Liver (tissue), 9 donors: ENCODE results near the gene GLRX3. TPM values are rescaled to one million over a fixed set of nuclear protein-coding genes. Genes with fewer than 3 reads are reported as not detected.

Experiments
- DNase-seq: peaks from one replicate; pipeline ENCODE4 v3.0.0-alpha.2; 2017; ENCODE audit warnings: low spot score
- H3K27ac ChIP-seq, 2 donors: one replicate each; pipeline ENCODE4 v1.7.0; 2013; ENCODE audit warnings: inconsistent platforms in 2 of 2, low read length in 2 of 2, control low read depth in 1 of 2, low read depth in 1 of 2, mild to moderate bottlenecking in 1 of 2
- H3K27me3 ChIP-seq, 4 donors: one replicate each; pipeline versions ENCODE4 v1.6.1 to v1.7.0; 2013; ENCODE audit warnings: low read length in 3 of 4, inconsistent platforms in 1 of 4, mild to moderate bottlenecking in 1 of 4, moderate library complexity in 1 of 4; ENCODE audit not compliant: control insufficient read depth in 4 of 4, insufficient read depth in 4 of 4
- H3K36me3 ChIP-seq, 4 donors: one replicate each; pipeline versions ENCODE4 v1.6.1 to v1.7.0; 2013; ENCODE audit warnings: low read length in 3 of 4, mild to moderate bottlenecking in 3 of 4, low read depth in 1 of 4, moderate library complexity in 1 of 4; ENCODE audit not compliant: control insufficient read depth in 4 of 4, insufficient read depth in 3 of 4
- H3K4me1 ChIP-seq, 4 donors: one replicate each; pipeline versions ENCODE4 v1.6.1 to v1.7.0; 2013; ENCODE audit warnings: low read length in 3 of 4, mild to moderate bottlenecking in 3 of 4, moderate library complexity in 1 of 4; ENCODE audit not compliant: control insufficient read depth in 4 of 4, insufficient read depth in 4 of 4
- H3K4me3 ChIP-seq, 3 donors: one replicate each; pipeline versions ENCODE4 v1.6.1 to v1.7.0; 2013; ENCODE audit warnings: low read length in 3 of 3, control low read depth in 1 of 3, low read depth in 1 of 3, mild to moderate bottlenecking in 1 of 3
- H3K9ac ChIP-seq, 2 donors: one replicate each; pipeline ENCODE4 v1.7.0; 2013; ENCODE audit warnings: low read length in 2 of 2, mild to moderate bottlenecking in 2 of 2, moderate library complexity in 2 of 2, control low read depth in 1 of 2, low read depth in 1 of 2
- H3K9me3 ChIP-seq, 4 donors: one replicate each; pipeline versions ENCODE4 v1.6.1 to v1.7.0; 2013; ENCODE audit warnings: low read length in 3 of 4; ENCODE audit not compliant: control insufficient read depth in 4 of 4
- ATF3 ChIP-seq: IDR thresholded peaks from 2 replicates; pipeline ENCODE4 v1.6.1; 2016; ENCODE audit warnings: antibody characterized with exemption
- CTCF ChIP-seq: fragments of 150-350 bp; IDR thresholded peaks from 2 replicates; pipeline ENCODE4 v1.5.1; 2017; ENCODE audit warnings: improper control_type of control experiment, low read depth, low read length; ENCODE audit not compliant: missing input control
- EGR1 ChIP-seq, 2 donors: IDR thresholded peaks; 2 replicates each; pipeline ENCODE4 v1.6.1; 2016 to 2018; ENCODE audit warnings: antibody characterized with exemption in 2 of 2, low read depth in 2 of 2
- FOXA2 ChIP-seq: IDR thresholded peaks from 2 replicates; pipeline ENCODE4 v1.6.1; 2016; ENCODE audit warnings: antibody characterized with exemption
- GABPA ChIP-seq, 2 donors: IDR thresholded peaks in 1 of 2; conservative IDR thresholded peaks in 1 of 2; 2 replicates each; pipeline ENCODE4 v1.6.1; 2016; ENCODE audit warnings: antibody characterized with exemption in 2 of 2, mild to moderate bottlenecking in 1 of 2, moderate library complexity in 1 of 2
- HNF4A ChIP-seq, 2 donors: conservative IDR thresholded peaks; 2 replicates each; pipeline ENCODE4 v1.6.1; 2016; ENCODE audit warnings: antibody characterized with exemption in 2 of 2, mild to moderate bottlenecking in 2 of 2
- JUND ChIP-seq, 2 donors: IDR thresholded peaks; 2 replicates each; pipeline ENCODE4 v1.6.1; 2016; ENCODE audit warnings: antibody characterized with exemption in 2 of 2
- MAX ChIP-seq: IDR thresholded peaks from 2 replicates; pipeline ENCODE4 v1.6.1; 2016; ENCODE audit warnings: antibody characterized with exemption
- NR2F2 ChIP-seq: IDR thresholded peaks from 2 replicates; pipeline ENCODE4 v1.6.1; 2016; ENCODE audit warnings: antibody characterized with exemption
- RAD21 ChIP-seq, 2 donors: IDR thresholded peaks; 2 replicates each; pipeline ENCODE4 v1.6.1; 2016; ENCODE audit warnings: antibody characterized with exemption in 2 of 2, mild to moderate bottlenecking in 2 of 2
- REST ChIP-seq: IDR thresholded peaks from 2 replicates; pipeline ENCODE4 v1.6.1; 2016; ENCODE audit warnings: antibody characterized with exemption, mild to moderate bottlenecking
- RXRA ChIP-seq, 2 donors: IDR thresholded peaks; 2 replicates each; pipeline ENCODE4 v1.6.1; 2017 to 2018; ENCODE audit warnings: antibody characterized with exemption in 2 of 2, mild to moderate bottlenecking in 1 of 2
- SP1 ChIP-seq: IDR thresholded peaks from 2 replicates; pipeline ENCODE4 v1.6.1; 2018; ENCODE audit warnings: antibody characterized with exemption, mild to moderate bottlenecking
- TAF1 ChIP-seq: conservative IDR thresholded peaks from 2 replicates; pipeline ENCODE4 v1.6.1; 2016; ENCODE audit warnings: antibody characterized with exemption, mild to moderate bottlenecking
- YY1 ChIP-seq: IDR thresholded peaks from 2 replicates; pipeline ENCODE4 v1.6.1; 2016; ENCODE audit warnings: antibody characterized with exemption, mild to moderate bottlenecking
- ZBTB33 ChIP-seq: IDR thresholded peaks from 2 replicates; pipeline ENCODE4 v1.6.1; 2016; ENCODE audit warnings: antibody characterized with exemption
- WGBS: extraction: QIAGEN DNeasy Blood & Tissue Kit; methylation state at CpG from one replicate; pipeline ENCODE4 v1.1.7; 2013; 5-methylcytosine and 5-hydroxymethylcytosine counted together
- polyA plus RNA-seq, 2 donors: library from polyadenylated mRNA; stranded (reverse) in 1 of 2; unstranded in 1 of 2; fragments of 200-250 nt in 1 of 2; fragments of >200 nt in 1 of 2; fragmentation: Nextera tagmentation in 1 of 2; extraction: Ambion mirVana in 1 of 2; gene quantifications; one replicate each; pipeline versions ENCODE4 v1.2.1 to v1.2.3, GENCODE V29; 2013 to 2015
- total RNA-seq, 2 donors: library from RNA; depleted of rRNA; stranded (reverse); fragments of >200 nt; gene quantifications; one replicate each; pipeline ENCODE4 v1.2.3, GENCODE V29; 2014
- donor health status: healthy.
- donor health status: healthy.
- donor health status: healthy.
- donor health status: healthy.
- donor health status: healthy.

Gene GLRX3
- total and polyA plus RNA-seq, 4 donors = 24.0 to 34.0 (median 28.5) TPM

GRCh38 chr10:130212746-130213145, 76.6 kb downstream of the GLRX3 start:
- H3K27ac ChIP-seq = no peak overlapping the region
- H3K27me3 ChIP-seq = no peaks in the 10 kb centered on the region
- H3K4me1 ChIP-seq = no peaks in the 10 kb centered on the region
- no peak overlapping the region for H3K4me3 ChIP-seq
- TF ChIP-seq ZBTB33 (no peak), FOXA2 (no peak), CTCF (no peak), MAX (no peak), JUND (IDR thresholded peaks at IDR 0.05) (no peak), SP1 (no peak), NR2F2 (no peak), RXRA (IDR thresholded peaks at IDR 0.05) (no peak), REST (no peak), ATF3 (no peak), GABPA (IDR thresholded peaks at IDR 0.05 in 1 of 2, conservative IDR thresholded peaks at IDR 0.05 in 1 of 2) (no peak), RAD21 (IDR thresholded peaks at IDR 0.05) (no peak), HNF4A (conservative IDR thresholded peaks at IDR 0.05) (no peak), YY1 (no peak), EGR1 (IDR thresholded peaks at IDR 0.05; ENCODE audit: low read depth in 2 of 2) (no peak), TAF1 (no peak)
- no peak overlapping the region for H3K9ac ChIP-seq
- H3K36me3 ChIP-seq = no peaks in the 10 kb centered on the region
- no peaks in the 10 kb centered on the region for H3K9me3 ChIP-seq
- 65% methylated on average over 4 of the region's 4 CpGs for WGBS
- DNase-seq = no peak
